Measurements from ENCODE around the gene FARP1.

FARP1 gene

DNA sequence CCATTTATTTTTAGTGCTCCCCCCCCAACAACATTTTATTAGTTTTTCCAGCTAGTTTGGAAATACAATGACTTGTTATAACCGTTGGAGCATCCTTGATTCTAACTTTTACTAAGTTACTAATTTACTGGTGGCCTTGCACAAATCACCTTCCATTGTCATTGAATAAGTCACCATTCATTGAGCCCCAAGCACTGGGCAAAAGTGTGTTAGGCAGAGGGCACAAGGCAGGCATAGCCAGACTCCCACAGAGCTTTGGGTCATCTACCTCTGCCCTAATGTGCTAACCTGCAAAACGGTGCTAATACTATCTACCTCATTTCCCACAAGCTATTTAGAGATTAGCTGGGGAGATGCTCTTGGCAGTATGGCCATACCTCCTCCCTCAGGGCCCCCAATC lies 120.9 kb downstream of the FARP1 start:
- TF ChIP-seq TCF12 (IDR thresholded peaks at IDR 0.05; ENCODE audit: low read depth) (no peak), EP300 (IDR thresholded peaks at IDR 0.05; ENCODE audit: borderline replicate concordance) (no peak), YY1 (IDR thresholded peaks at IDR 0.05; ENCODE audit: low read depth) (no peak), USF1 (IDR thresholded peaks at IDR 0.05) (no peak), RAD21 (IDR thresholded peaks at IDR 0.05; ENCODE audit: low read depth) (no peak), REST (IDR thresholded peaks at IDR 0.05; ENCODE audit: low read depth) (no peak), CREB1 (IDR thresholded peaks at IDR 0.05; ENCODE audit: low read depth) (no peak), NFIC (IDR thresholded peaks at IDR 0.05) (no peak), ZBTB7A (IDR thresholded peaks at IDR 0.05; ENCODE audit: low read depth) (no peak)
- TF ChIP-seq, protein P1, sequence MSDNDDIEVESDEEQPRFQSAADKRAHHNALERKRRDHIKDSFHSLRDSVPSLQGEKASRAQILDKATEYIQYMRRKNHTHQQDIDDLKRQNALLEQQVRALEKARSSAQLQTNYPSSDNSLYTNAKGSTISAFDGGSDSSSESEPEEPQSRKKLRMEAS (IDR thresholded peaks at IDR 0.05), result no peak

DNA sequence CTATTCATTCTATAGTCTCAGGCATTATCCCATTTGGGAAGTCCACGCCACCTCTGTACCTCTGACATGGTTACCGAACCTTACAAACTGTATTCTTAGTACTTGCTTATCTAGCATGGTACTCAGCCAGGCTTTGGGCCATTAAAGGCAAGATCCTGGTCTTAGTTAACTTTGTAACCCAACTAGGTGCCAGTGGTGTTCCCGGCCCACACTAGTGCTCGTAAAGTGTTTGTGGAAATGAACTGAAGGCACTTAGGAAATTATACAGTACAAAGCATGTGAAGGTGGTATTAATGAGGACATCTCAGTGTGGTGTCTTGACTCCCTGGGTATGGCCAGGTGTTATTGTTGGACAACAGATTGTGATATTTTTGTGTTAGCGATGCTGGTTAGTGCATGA lies 122.0 kb downstream of the FARP1 start:
- TF ChIP-seq FOXM1 (IDR thresholded peaks at IDR 0.05; ENCODE audit: borderline replicate concordance, low read depth) (no peak), YY1 (IDR thresholded peaks at IDR 0.05; ENCODE audit: low read depth) (no peak), TCF12 (IDR thresholded peaks at IDR 0.05; ENCODE audit: low read depth) (no peak), TEAD4 (IDR thresholded peaks at IDR 0.05) (no peak), CEBPB (IDR thresholded peaks at IDR 0.05) (no peak), CREB1 (IDR thresholded peaks at IDR 0.05; ENCODE audit: low read depth) (no peak)

- TF ChIP-seq CEBPB (IDR thresholded peaks at IDR 0.05), result no peak
- no peak for TF ChIP-seq NFIC (IDR thresholded peaks at IDR 0.05)
- no peak for TF ChIP-seq TAF1 (IDR thresholded peaks at IDR 0.05; ENCODE audit: low read depth)
- no peak for TF ChIP-seq TEAD4 (IDR thresholded peaks at IDR 0.05)
- TF ChIP-seq, protein P1 (IDR thresholded peaks at IDR 0.05), result no peak
These were observed 123.0 kb downstream of the FARP1 start for GRCh38 chr13:98265692-98266551.

DNA sequence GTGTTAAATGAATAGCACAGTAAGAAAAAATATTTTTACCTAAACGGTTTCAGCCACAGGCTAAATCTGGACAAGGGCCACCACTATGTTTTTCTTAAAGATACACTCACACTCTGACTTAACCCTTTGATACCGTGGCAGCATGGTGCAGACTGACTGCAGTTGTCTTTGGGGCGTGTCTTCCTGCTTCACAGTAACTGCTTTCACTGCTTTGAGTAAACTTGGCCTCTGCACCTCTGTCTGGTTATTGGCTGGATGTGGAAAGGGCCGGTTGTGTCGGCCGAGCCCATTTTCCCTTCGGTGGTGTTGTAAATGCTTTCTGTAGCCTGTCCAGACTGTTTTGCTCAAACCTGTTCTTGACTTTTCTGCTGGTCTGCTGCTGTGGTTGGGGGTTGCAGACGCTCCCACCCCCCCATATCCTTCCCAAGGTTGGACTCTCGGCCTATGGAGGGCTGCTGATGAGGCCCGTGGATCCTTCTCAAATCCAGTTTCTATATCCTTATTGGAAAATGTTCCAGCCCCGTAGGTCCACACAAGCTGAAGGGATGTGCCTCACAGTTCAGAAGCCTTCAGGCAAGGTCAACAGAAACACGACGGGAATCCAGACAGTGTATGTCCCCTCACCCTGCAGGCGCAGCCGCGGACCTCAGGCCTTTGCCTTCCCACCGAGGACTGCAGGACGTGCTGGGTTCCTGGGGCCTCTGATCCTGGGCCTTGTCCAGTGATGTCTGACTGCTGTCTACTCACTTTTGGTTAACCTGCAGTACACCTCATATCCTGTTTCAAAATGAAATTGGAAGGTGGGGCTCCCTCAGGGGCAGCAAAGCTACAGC lies 124.4 kb downstream of the FARP1 start:
- TF ChIP-seq, protein P1 (IDR thresholded peaks at IDR 0.05), result no peak
- no peak for TF ChIP-seq YY1 (IDR thresholded peaks at IDR 0.05; ENCODE audit: low read depth)
- TF ChIP-seq RAD21 (IDR thresholded peaks at IDR 0.05; ENCODE audit: low read depth), result no peak
- no peak for TF ChIP-seq FOXM1 (IDR thresholded peaks at IDR 0.05; ENCODE audit: borderline replicate concordance, low read depth)
- no peak for TF ChIP-seq REST (IDR thresholded peaks at IDR 0.05; ENCODE audit: low read depth)
- TF ChIP-seq USF1 (IDR thresholded peaks at IDR 0.05), result no peak
- no peak for TF ChIP-seq CREB1 (IDR thresholded peaks at IDR 0.05; ENCODE audit: low read depth)
- TF ChIP-seq TCF12 (IDR thresholded peaks at IDR 0.05; ENCODE audit: low read depth), result no peak
- no peak for TF ChIP-seq EP300 (IDR thresholded peaks at IDR 0.05; ENCODE audit: borderline replicate concordance)
- TF ChIP-seq NFIC (IDR thresholded peaks at IDR 0.05), result no peak
- no peak for TF ChIP-seq CEBPB (IDR thresholded peaks at IDR 0.05)

DNA sequence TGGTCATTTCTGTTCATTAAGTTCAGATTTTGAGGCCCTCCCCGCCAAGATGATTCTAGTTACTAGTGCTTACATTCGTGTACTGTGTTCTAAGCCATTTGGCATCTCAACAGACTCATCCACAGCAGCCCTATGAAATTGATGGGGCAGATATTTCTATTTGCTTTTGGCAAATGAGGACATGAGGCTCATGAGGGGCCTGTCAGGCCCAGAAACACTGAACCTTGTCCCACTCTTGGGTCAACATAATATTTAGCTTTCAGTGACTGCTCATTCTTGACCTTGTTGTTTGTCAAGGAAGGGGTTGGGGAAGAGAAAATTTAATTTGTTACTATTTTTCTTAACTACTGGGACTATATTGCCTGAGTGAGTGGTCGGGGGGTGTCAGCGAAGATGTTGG lies 126.5 kb downstream of the FARP1 start:
- TF ChIP-seq ZBTB7A (IDR thresholded peaks at IDR 0.05; ENCODE audit: low read depth) (no peak), TCF12 (IDR thresholded peaks at IDR 0.05; ENCODE audit: low read depth) (no peak), CEBPB (IDR thresholded peaks at IDR 0.05) (no peak)
- TF ChIP-seq, protein P1 (IDR thresholded peaks at IDR 0.05), result no peak
